ENCODE data around the gene TSBP1.
"Not testable (repeated sequence)": the region's sequence is repeated elsewhere in the genome, so short reads cannot be mapped to it uniquely, and the experiment has no call there.

TSBP1 gene

DNA sequence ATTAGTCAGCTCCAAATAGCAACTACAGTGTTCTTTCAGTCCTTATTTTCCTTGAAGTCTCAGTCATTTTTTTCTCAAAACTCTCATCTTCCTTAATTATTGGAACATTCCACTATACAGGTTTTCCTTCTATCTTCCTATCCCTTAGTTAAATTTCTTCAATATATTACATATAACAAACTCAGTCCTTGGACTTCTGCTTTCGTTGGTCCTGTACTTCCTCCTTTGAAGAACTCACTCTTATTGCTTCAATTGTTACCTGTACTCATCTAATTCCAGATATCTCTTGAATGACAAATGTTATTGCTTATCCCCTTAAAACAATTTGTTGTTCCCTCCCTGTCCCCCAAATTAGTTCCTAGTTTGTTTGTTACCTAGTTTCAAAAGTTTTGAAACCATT is 80.2 kb downstream of the TSBP1 start:
- no peak overlapping the region for H3K4me3 ChIP-seq (replicated peaks in 1 of 2; ENCODE audit: low read depth in 2 of 2, low read length in 2 of 2)
- DNase-seq (ENCODE audit: low read depth in 2 of 2), result no peak
- TF ChIP-seq, protein P1, sequence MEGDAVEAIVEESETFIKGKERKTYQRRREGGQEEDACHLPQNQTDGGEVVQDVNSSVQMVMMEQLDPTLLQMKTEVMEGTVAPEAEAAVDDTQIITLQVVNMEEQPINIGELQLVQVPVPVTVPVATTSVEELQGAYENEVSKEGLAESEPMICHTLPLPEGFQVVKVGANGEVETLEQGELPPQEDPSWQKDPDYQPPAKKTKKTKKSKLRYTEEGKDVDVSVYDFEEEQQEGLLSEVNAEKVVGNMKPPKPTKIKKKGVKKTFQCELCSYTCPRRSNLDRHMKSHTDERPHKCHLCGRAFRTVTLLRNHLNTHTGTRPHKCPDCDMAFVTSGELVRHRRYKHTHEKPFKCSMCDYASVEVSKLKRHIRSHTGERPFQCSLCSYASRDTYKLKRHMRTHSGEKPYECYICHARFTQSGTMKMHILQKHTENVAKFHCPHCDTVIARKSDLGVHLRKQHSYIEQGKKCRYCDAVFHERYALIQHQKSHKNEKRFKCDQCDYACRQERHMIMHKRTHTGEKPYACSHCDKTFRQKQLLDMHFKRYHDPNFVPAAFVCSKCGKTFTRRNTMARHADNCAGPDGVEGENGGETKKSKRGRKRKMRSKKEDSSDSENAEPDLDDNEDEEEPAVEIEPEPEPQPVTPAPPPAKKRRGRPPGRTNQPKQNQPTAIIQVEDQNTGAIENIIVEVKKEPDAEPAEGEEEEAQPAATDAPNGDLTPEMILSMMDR (IDR thresholded peaks at IDR 0.05; ENCODE audit: low read depth, low read length), result no peak

GRCh38 chr6:32290886-32291450 is 80.7 kb downstream of the TSBP1 start:
- peak; percentile 59 to 62 for DNase-seq (ENCODE audit: low read depth in 2 of 2)
- no peak overlapping the region for H3K4me3 ChIP-seq (replicated peaks in 1 of 2; ENCODE audit: low read depth in 2 of 2, low read length in 2 of 2)
- TF ChIP-seq, protein P1 (IDR thresholded peaks at IDR 0.05; ENCODE audit: low read depth, low read length), result no peak

DNA sequence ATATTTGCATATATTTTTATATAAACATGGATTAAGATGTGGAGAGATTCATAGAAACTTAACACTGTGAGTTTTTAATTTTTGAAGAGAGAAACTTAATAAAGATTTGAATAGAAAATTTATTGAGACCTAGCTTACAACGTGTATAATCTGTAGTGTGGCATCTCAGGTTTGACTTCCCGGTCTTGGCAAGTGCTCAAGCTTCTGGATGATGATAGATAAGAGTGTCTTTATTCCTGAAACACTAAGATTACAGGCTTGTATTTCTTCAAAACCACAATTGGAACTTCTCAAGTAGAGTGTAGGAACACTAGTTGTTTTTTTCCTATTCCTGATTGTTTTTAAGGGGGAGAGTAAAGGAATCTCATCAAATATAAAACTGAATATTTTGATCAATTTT is 83.3 kb downstream of the TSBP1 start:
- no peak overlapping the region for H3K4me3 ChIP-seq (replicated peaks in 1 of 2; ENCODE audit: low read depth in 2 of 2, low read length in 2 of 2)
- DNase-seq (ENCODE audit: low read depth in 2 of 2), result no peak
- TF ChIP-seq, protein P1 (IDR thresholded peaks at IDR 0.05; ENCODE audit: low read depth, low read length), result no peak

- not testable (repeated sequence) for DNase-seq (ENCODE audit: low read depth in 2 of 2); H3K4me3 ChIP-seq (replicated peaks in 1 of 2; ENCODE audit: low read depth in 2 of 2, low read length in 2 of 2)
Observed at GRCh38 chr6:32273801-32274577, 97.7 kb downstream of the TSBP1 start.

DNA sequence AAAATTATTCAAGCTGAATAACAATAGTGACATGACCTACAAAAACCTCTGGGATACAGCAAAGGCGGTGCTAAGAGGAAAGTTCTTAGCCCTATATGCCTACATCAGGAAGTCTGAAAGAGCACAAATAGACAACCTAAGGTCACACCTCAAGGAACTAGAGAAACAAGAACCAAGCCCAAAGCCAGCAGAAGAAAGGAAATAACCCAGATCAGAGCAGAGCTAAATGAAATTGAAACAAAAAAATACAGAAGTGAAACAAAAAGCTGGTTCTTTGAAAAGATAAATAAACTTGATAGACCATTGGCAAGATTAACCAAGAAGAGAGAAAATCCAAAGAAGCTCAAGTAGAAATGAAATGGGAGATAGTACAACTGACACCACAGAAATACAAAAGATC is 100.3 kb downstream of the TSBP1 start:
- DNase-seq (ENCODE audit: low read depth in 2 of 2), result no peak

GRCh38 chr6:32268459-32268858 is 103.2 kb downstream of the TSBP1 start:
- not testable (repeated sequence) for H3K4me3 ChIP-seq (replicated peaks in 1 of 2; ENCODE audit: low read depth in 2 of 2, low read length in 2 of 2)

More for the DNA sequence above, 100.3 kb downstream of the TSBP1 start:
- H3K4me3 ChIP-seq (replicated peaks in 1 of 2; ENCODE audit: low read depth in 2 of 2, low read length in 2 of 2), result no peak overlapping the region
- TF ChIP-seq, protein P1 (IDR thresholded peaks at IDR 0.05; ENCODE audit: low read depth, low read length), result no peak

GRCh38 chr6:32267035-32267434 is 104.7 kb downstream of the TSBP1 start:
- TF ChIP-seq, protein P1 (IDR thresholded peaks at IDR 0.05; ENCODE audit: low read depth, low read length), result no peak
- H3K4me3 ChIP-seq (replicated peaks in 1 of 2; ENCODE audit: low read depth in 2 of 2, low read length in 2 of 2), result no peak overlapping the region
- DNase-seq (ENCODE audit: low read depth in 2 of 2), result no peak

More at GRCh38 chr6:32268459-32268858, 103.2 kb downstream of the TSBP1 start:
- not testable (repeated sequence) for DNase-seq (ENCODE audit: low read depth in 2 of 2)

DNA sequence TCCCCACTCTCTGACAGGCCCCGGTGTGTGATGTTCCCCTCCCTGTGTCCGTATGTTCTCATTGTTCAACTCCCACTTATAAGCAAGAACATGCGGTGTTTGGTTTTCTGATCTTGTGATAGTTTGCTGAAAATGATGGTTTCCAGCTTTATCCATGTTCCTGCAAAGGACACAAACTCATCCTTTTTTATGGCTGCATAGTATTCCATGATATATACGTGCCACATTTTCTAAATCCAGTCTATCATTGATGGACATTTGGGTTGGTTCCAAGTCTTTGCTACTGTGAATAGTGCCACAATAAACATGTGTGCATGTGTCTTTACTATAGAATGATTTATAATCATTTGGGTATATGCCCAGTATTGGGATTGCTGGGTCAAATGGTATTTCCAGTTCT is 114.4 kb downstream of the TSBP1 start:
- not testable (repeated sequence) for DNase-seq (ENCODE audit: low read depth in 2 of 2); H3K4me3 ChIP-seq (replicated peaks in 1 of 2; ENCODE audit: low read depth in 2 of 2, low read length in 2 of 2)

Measured in cardiac fibroblast (primary cell).